WI38 (cell line): Measurements from ENCODE around the gene OR1I1.

Source experiments
- H3K4me3 ChIP-seq: 2 replicates; pipeline ENCODE4 v1.5.1; 2011; ENCODE audit warnings: low read depth, mild to moderate bottlenecking, control low read depth, low read length
- TF ChIP-seq, protein P1 (sequence below): IDR thresholded peaks from 2 replicates; pipeline ENCODE4 v1.5.1; 2012; ENCODE audit warnings: low read depth, mild to moderate bottlenecking, control low read depth, low read length

OR1I1 gene

DNA sequence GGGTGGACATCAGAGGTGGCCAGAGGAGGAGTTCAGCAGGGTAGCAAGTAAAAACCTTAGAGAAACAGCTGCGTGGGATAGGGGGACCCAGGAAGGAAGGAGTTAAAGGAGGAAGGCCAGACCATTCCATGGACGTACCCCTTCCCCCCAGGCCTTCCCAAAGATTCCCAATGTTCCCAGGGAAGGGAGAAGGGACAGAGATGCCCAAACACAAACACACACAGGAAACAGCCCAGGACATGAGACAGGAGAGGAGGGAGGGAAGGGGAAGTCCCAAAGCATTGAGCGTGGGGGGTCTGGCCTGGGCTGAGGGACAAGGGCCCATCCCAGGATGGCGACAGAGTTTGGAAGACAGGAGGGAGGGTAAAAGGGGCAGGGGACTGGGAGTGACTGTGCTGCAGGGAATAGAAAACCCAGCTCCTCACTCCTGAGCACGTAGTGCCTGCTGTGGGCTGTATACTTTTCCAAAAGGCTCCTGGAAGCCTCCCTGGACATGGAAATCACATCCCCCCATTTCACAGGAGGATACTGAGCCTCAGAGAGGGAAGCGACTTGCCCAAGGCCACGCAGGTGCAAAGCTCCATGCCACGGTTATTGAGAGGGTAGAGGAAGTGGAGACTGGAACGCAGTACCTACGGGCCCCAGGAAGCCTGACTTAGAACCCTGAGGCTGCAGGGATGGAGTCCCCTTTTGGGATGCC, 26.3 kb downstream of the OR1I1 start:
- H3K4me3 ChIP-seq = peak overlapping the region; percentile 72
- TF ChIP-seq, protein P1, sequence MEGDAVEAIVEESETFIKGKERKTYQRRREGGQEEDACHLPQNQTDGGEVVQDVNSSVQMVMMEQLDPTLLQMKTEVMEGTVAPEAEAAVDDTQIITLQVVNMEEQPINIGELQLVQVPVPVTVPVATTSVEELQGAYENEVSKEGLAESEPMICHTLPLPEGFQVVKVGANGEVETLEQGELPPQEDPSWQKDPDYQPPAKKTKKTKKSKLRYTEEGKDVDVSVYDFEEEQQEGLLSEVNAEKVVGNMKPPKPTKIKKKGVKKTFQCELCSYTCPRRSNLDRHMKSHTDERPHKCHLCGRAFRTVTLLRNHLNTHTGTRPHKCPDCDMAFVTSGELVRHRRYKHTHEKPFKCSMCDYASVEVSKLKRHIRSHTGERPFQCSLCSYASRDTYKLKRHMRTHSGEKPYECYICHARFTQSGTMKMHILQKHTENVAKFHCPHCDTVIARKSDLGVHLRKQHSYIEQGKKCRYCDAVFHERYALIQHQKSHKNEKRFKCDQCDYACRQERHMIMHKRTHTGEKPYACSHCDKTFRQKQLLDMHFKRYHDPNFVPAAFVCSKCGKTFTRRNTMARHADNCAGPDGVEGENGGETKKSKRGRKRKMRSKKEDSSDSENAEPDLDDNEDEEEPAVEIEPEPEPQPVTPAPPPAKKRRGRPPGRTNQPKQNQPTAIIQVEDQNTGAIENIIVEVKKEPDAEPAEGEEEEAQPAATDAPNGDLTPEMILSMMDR = no peak

DNA sequence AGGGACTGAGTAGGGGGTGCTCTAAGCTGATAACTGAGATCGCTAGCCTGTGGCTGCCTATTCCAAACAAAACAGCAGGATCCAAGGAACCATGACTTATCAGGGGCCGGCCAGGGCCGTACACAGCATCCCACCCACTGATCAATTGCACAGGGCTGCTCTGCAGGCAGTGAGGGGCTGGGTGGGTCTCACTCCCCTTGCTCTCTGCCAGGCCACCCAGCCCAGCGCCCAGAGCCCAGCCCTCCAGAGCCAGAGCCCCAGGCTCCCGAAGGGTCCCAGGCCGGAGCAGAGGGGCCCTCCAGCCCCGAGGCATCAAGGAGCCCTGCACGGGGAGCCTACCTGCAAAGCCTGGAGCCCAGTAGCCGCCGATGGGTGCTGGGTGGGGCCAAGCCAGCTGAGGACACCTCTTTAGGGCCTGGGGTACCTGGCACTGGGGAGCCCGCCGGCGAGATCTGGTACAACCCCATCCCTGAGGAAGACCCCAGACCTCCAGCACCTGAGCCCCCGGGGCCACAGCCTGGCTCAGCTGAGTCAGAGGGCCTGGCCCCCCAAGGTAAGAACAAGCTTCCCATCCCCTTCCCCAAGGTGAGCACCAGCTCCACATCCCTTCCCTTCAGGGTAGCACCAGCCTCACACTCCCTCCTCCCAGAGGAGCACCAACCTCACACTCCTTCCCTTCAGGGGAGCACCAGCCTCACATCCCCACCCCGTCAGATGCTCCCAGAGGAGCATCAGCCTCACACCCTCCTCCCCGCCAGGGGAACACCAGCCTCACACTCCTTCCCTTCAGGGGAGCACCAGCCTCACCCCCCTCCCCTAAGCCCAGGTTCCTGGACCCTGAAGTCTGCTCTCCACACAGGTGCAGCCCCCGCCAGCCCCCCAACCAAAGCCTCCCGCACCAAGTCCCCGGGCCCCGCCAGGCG, 27.1 kb downstream of the OR1I1 start:
- TF ChIP-seq, protein P1 = no peak

DNA sequence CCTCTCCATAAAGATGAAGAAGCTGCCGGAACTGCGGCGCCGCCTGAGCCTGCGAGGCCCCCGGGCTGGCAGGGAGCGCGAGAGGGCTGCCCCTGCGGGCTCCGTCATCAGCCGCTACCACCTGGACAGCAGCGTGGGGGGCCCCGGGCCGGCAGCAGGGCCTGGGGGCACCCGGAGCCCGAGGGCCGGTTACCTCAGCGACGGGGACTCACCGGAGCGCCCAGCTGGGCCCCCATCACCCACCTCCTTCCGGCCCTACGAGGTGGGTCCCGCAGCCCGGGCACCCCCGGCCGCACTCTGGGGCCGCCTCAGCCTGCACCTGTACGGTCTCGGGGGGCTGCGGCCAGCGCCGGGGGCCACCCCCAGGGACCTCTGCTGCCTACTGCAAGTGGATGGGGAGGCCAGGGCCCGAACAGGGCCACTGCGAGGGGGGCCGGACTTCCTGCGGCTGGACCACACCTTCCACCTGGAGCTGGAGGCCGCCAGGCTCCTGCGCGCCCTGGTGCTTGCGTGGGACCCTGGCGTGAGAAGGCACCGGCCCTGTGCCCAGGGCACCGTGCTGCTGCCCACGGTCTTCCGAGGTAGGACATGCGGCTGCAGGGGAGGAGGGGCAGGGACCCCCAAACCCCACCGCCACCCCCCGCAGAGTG, 27.9 kb downstream of the OR1I1 start:
- TF ChIP-seq, protein P1 = no peak
- H3K4me3 ChIP-seq = no peak overlapping the region

More for the DNA sequence above, 27.1 kb downstream of the OR1I1 start:
- peak overlapping the region; percentile 72 for H3K4me3 ChIP-seq

DNA sequence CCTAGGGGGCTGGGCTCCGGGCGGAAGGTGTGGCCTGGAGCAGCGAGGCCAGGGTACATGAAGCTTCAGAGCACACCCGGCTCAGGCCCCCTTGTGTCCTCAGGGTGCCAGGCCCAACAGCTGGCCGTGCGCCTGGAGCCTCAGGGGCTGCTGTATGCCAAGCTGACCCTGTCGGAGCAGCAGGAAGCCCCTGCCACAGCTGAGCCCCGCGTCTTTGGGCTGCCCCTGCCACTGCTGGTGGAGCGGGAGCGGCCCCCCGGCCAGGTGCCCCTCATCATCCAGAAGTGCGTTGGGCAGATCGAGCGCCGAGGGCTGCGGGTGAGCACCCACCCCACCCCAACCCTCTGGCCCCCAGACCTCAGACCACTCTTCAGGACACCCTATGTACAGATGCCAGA, 28.4 kb downstream of the OR1I1 start:
- TF ChIP-seq, protein P1 = no peak
- H3K4me3 ChIP-seq = no peak overlapping the region

DNA sequence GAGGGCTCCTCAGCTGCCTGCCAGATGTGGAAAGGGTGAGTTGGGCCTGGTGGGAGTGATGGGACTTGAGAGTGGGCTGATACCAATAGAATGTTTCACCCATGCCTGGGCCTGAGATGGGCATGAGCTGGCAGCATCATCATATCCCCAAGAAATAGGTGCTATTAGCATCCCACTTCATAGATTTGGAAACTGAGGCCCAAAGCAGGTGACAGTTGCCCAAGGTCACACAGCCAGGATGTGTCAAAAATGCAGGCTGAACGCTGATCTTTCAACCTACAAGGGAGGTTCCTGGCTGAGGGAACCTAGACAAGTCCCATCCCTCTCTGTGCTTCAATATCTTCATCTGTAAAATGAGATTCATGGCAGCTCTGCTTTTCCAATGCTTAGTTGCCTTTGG, 29.7 kb downstream of the OR1I1 start:
- no peak overlapping the region for H3K4me3 ChIP-seq
- TF ChIP-seq, protein P1 = no peak

DNA sequence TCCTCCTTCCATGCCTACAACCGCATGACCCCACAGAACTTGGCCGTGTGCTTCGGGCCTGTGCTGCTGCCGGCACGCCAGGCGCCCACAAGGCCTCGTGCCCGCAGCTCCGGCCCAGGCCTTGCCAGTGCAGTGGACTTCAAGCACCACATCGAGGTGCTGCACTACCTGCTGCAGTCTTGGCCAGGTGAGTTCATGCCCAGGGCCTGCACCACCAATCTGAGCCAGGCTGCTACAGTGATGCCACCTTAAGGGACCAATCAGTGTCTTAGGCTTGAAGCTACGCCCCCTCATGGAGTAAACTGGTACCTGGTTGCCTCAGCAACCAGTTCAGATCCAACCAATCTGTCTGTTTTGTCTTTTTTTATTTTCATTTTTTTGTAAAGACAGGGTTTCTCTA, 30.4 kb downstream of the OR1I1 start:
- no peak overlapping the region for H3K4me3 ChIP-seq

More for the DNA sequence above, 30.4 kb downstream of the OR1I1 start:
- TF ChIP-seq, protein P1 = no peak
